HCT116 (cell line): ENCODE data around the gene TDRD15.

ENCODE experiments used
- CBX3 ChIP-seq: IDR thresholded peaks from 2 replicates; pipeline ENCODE4 v1.6.1; 2012; ENCODE audit warnings: low read depth
- POLR2A ChIP-seq: IDR thresholded peaks from 2 replicates; pipeline ENCODE4 v1.7.0; 2011; ENCODE audit warnings: borderline replicate concordance; ENCODE audit not compliant: insufficient read depth, insufficient read length; ENCODE audit errors: extremely low read depth
- POLR2AphosphoS5 ChIP-seq: IDR thresholded peaks from 2 replicates; pipeline ENCODE4 v1.6.1; 2011; ENCODE audit warnings: mild to moderate bottlenecking, low read depth, low read length, moderate library complexity
- RAD21 ChIP-seq: IDR thresholded peaks from 2 replicates; pipeline ENCODE4 v1.6.1; 2012; ENCODE audit warnings: low read depth, mild to moderate bottlenecking
- REST ChIP-seq: IDR thresholded peaks from 2 replicates; pipeline ENCODE4 v1.6.1; 2012; ENCODE audit warnings: low read depth
- SIN3A ChIP-seq: IDR thresholded peaks from 2 replicates; pipeline ENCODE4 v1.6.1; 2012; ENCODE audit warnings: low read depth
- SP1 ChIP-seq: IDR thresholded peaks from 2 replicates; pipeline ENCODE4 v1.6.1; 2012; ENCODE audit warnings: low read depth
- TCF7L2 ChIP-seq: IDR thresholded peaks from 2 replicates; pipeline ENCODE4 v1.7.0; 2011; ENCODE audit warnings: borderline replicate concordance, inconsistent platforms; ENCODE audit not compliant: insufficient read depth, insufficient read length; ENCODE audit errors: extremely low read depth
- ZNF274 ChIP-seq: fragments of 200-500 bp; sonication (Bioruptor generic); IDR thresholded peaks from 2 replicates; pipeline ENCODE4 v1.6.1; 2014; ENCODE audit warnings: mild to moderate bottlenecking, low read depth, low read length, inconsistent platforms
- TF ChIP-seq, protein P1 (sequence below), 3 experiments: fragments of 200-600 bp in 1 of 3; sonication (generic) in 1 of 3; IDR thresholded peaks in 2 of 3; conservative IDR thresholded peaks in 1 of 3; 2 replicates each; pipeline ENCODE4 v1.5.1; 2012 to 2017; ENCODE audit warnings: low read depth in 2 of 3, low read length in 2 of 3, antibody characterized with exemption in 1 of 3, borderline replicate concordance in 1 of 3, control low read depth in 1 of 3, mild to moderate bottlenecking in 1 of 3, mixed read lengths in 1 of 3, mixed run types in 1 of 3, moderate library complexity in 1 of 3; ENCODE audit not compliant: insufficient read depth in 1 of 3

GRCh38 chr2:21099281-21099907 is 24.4 kb upstream of the TDRD15 start:
- TF ChIP-seq POLR2A: no peak
- TF ChIP-seq, protein P1, sequence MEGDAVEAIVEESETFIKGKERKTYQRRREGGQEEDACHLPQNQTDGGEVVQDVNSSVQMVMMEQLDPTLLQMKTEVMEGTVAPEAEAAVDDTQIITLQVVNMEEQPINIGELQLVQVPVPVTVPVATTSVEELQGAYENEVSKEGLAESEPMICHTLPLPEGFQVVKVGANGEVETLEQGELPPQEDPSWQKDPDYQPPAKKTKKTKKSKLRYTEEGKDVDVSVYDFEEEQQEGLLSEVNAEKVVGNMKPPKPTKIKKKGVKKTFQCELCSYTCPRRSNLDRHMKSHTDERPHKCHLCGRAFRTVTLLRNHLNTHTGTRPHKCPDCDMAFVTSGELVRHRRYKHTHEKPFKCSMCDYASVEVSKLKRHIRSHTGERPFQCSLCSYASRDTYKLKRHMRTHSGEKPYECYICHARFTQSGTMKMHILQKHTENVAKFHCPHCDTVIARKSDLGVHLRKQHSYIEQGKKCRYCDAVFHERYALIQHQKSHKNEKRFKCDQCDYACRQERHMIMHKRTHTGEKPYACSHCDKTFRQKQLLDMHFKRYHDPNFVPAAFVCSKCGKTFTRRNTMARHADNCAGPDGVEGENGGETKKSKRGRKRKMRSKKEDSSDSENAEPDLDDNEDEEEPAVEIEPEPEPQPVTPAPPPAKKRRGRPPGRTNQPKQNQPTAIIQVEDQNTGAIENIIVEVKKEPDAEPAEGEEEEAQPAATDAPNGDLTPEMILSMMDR (IDR thresholded peaks at IDR 0.05 in 2 of 3, conservative IDR thresholded peaks at IDR 0.05 in 1 of 3; ENCODE audit: borderline replicate concordance in 1 of 3, insufficient read depth in 1 of 3, low read depth in 2 of 3, low read length in 2 of 3): no peak
- no peak for TF ChIP-seq RAD21
- no peak for TF ChIP-seq TCF7L2
- TF ChIP-seq ZNF274: no peak
- no peak for TF ChIP-seq REST
- no peak for TF ChIP-seq SIN3A
- TF ChIP-seq CBX3: no peak
- TF ChIP-seq SP1: no peak
- TF ChIP-seq POLR2AphosphoS5: no peak
